AG08395 (cell line): Measurements from ENCODE around the gene UBA3.

Source experiments
- DNase-seq: peaks from one replicate; pipeline ENCODE4 v3.0.0; 2012; ENCODE audit warnings: mixed read lengths, low spot score

Gene UBA3

GRCh38 chr3:69080233-69080920, at the start of gene UBA3:
TSS of gene UBA3 (minus strand) at chr3:69080365. CDS start at chr3:69080353, 12 bp downstream.
- peak; percentile 90 for DNase-seq

GRCh38 chr3:69129531-69129930, 49.4 kb upstream of the UBA3 start:
- peak; percentile 30 for DNase-seq

GRCh38 chr3:69128509-69128908, 48.3 kb upstream of the UBA3 start:
- DNase-seq: no peak

- no peak for DNase-seq
Observed at GRCh38 chr3:69126999-69127398, 46.8 kb upstream of the UBA3 start.

GRCh38 chr3:69126216-69126615, 46.1 kb upstream of the UBA3 start:
- DNase-seq: no peak

- DNase-seq: no peak
Observed at GRCh38 chr3:69122403-69122802, 42.2 kb upstream of the UBA3 start, which contains the start of gene LMOD3. TSS of gene LMOD3 (minus strand) at chr3:69122595. CDS start at chr3:69122386, 209 bp downstream.

- DNase-seq: no peak
Observed at GRCh38 chr3:69121950-69122349, 41.8 kb upstream of the UBA3 start.

GRCh38 chr3:69121513-69121912, 41.3 kb upstream of the UBA3 start:
- no peak for DNase-seq

- DNase-seq: peak; percentile 66
Observed at GRCh38 chr3:69120879-69121464, 40.8 kb upstream of the UBA3 start.

- DNase-seq: no peak
Observed at GRCh38 chr3:69119681-69120080, 39.5 kb upstream of the UBA3 start.

- DNase-seq: no peak
Observed at GRCh38 chr3:69119138-69119537, 39.0 kb upstream of the UBA3 start.

- DNase-seq: no peak
Observed at GRCh38 chr3:69118555-69118954, 38.4 kb upstream of the UBA3 start.

GRCh38 chr3:69116897-69117296, 36.7 kb upstream of the UBA3 start:
- DNase-seq: no peak

GRCh38 chr3:69116162-69116561, 36.0 kb upstream of the UBA3 start:
- DNase-seq: no peak

GRCh38 chr3:69115731-69116130, 35.6 kb upstream of the UBA3 start:
- DNase-seq: no peak

- no peak for DNase-seq
Observed at GRCh38 chr3:69113536-69113935, 33.4 kb upstream of the UBA3 start.

GRCh38 chr3:69110941-69111546, 30.9 kb upstream of the UBA3 start:
- no peak for DNase-seq

GRCh38 chr3:69108811-69109210, 28.6 kb upstream of the UBA3 start:
- DNase-seq: no peak

GRCh38 chr3:69107841-69108240, 27.7 kb upstream of the UBA3 start:
- DNase-seq: no peak

GRCh38 chr3:69105320-69105719, 25.2 kb upstream of the UBA3 start:
- no peak for DNase-seq

GRCh38 chr3:69104586-69104985, 24.4 kb upstream of the UBA3 start:
- no peak for DNase-seq

GRCh38 chr3:69103123-69103522, 23.0 kb upstream of the UBA3 start:
- DNase-seq: no peak

- DNase-seq: no peak
Observed at GRCh38 chr3:69102384-69102783, 22.2 kb upstream of the UBA3 start.
